HL-60 (cell line): ENCODE data around the gene AHSG.

Source experiments
- POLR2AphosphoS5 ChIP-seq: IDR thresholded peaks from 2 replicates; pipeline ENCODE4 v1.6.1; 2012; ENCODE audit warnings: low read depth
- REST ChIP-seq: IDR thresholded peaks from 2 replicates; pipeline ENCODE4 v1.6.1; 2012; ENCODE audit warnings: low read depth; ENCODE audit not compliant: insufficient replicate concordance
- SPI1 ChIP-seq: IDR thresholded peaks from 2 replicates; pipeline ENCODE4 v1.6.1; 2012; ENCODE audit warnings: low read depth, mild to moderate bottlenecking, borderline replicate concordance
- TF ChIP-seq, protein P1 (sequence below): IDR thresholded peaks from one replicate; pipeline ENCODE4 v1.5.1; 2011; ENCODE audit warnings: low read length, control low read depth, inconsistent platforms; ENCODE audit not compliant: insufficient read depth

DNA sequence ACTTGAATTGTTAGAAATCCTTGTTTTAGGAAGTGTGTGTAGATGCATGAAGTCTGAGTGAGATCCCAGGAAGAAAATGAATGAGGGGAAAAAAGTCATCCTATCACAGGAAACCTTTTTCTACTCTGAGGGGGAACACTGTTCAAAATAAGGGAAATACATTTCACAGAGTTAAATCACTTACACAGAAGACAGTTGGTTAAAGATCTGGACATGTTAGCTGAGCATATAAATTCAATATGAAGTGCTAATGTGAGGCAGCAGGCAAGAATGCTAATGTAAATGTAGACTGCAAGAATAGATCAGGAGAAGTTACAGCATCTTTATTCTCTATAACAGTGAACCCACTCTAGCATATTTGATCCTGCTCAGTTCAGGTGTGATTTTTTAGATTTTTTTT, 48.3 kb upstream of the AHSG start:
- TF ChIP-seq, protein P1, sequence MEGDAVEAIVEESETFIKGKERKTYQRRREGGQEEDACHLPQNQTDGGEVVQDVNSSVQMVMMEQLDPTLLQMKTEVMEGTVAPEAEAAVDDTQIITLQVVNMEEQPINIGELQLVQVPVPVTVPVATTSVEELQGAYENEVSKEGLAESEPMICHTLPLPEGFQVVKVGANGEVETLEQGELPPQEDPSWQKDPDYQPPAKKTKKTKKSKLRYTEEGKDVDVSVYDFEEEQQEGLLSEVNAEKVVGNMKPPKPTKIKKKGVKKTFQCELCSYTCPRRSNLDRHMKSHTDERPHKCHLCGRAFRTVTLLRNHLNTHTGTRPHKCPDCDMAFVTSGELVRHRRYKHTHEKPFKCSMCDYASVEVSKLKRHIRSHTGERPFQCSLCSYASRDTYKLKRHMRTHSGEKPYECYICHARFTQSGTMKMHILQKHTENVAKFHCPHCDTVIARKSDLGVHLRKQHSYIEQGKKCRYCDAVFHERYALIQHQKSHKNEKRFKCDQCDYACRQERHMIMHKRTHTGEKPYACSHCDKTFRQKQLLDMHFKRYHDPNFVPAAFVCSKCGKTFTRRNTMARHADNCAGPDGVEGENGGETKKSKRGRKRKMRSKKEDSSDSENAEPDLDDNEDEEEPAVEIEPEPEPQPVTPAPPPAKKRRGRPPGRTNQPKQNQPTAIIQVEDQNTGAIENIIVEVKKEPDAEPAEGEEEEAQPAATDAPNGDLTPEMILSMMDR: no peak
- TF ChIP-seq SPI1 (no peak), REST (no peak), POLR2AphosphoS5 (no peak)
